GM12878 (cell line): ENCODE measurements around the gene DMAP1.

ENCODE experiments used
- BACH1 ChIP-seq: fragments of 450-650 bp; IDR thresholded peaks from 2 replicates; pipeline ENCODE4 v1.6.1; 2017; ENCODE audit warnings: mild to moderate bottlenecking, borderline replicate concordance
- CREM ChIP-seq: IDR thresholded peaks from 2 replicates; pipeline ENCODE4 v1.6.1; 2014; ENCODE audit warnings: antibody characterized with exemption, low read depth
- HDAC6 ChIP-seq: fragments of 200-600 bp; sonication (generic); IDR thresholded peaks from one replicate; pipeline ENCODE4 v1.8.0; 2017; ENCODE audit warnings: antibody characterized with exemption; ENCODE audit not compliant: unreplicated experiment
- MEF2B ChIP-seq: fragments of 450-650 bp; IDR thresholded peaks from 2 replicates; pipeline ENCODE4 v1.6.1; 2018; ENCODE audit warnings: mild to moderate bottlenecking, moderate library complexity; ENCODE audit not compliant: partially characterized antibody, poor library complexity, severe bottlenecking
- NBN ChIP-seq: fragments of 450-650 bp; IDR thresholded peaks from 2 replicates; pipeline ENCODE4 v1.6.1; 2016
- POLR2A ChIP-seq: IDR thresholded peaks from 2 replicates; pipeline ENCODE4 v1.6.1; 2011; ENCODE audit warnings: low read depth, mild to moderate bottlenecking, low read length
- POU2F2 ChIP-seq: IDR thresholded peaks from 3 replicates; pipeline ENCODE4 v1.6.1; 2011; ENCODE audit warnings: low read depth, mild to moderate bottlenecking, low read length, borderline replicate concordance
- TF ChIP-seq, protein P1 (sequence below): IDR thresholded peaks from 2 replicates; pipeline ENCODE4 v1.6.1; 2011; ENCODE audit warnings: low read depth, mild to moderate bottlenecking, low read length, moderate library complexity, borderline replicate concordance; ENCODE audit errors: extremely low read depth
- TF ChIP-seq, protein P2 (sequence below), 3 experiments: IDR thresholded peaks in 2 of 3; conservative IDR thresholded peaks in 1 of 3; 2 replicates each; pipeline ENCODE4 v1.5.1; 2011; ENCODE audit warnings: low read depth in 3 of 3, low read length in 3 of 3, mild to moderate bottlenecking in 3 of 3, control low read depth in 2 of 3, moderate library complexity in 2 of 3, inconsistent platforms in 1 of 3, mixed read lengths in 1 of 3; ENCODE audit not compliant: control insufficient read depth in 2 of 3, insufficient read depth in 1 of 3; ENCODE audit errors: extremely low read depth in 1 of 3
- TF ChIP-seq, protein P3 (sequence below): fragments of 450-650 bp; IDR thresholded peaks from 2 replicates; pipeline ENCODE4 v1.6.1; 2017; ENCODE audit warnings: mild to moderate bottlenecking

DNA sequence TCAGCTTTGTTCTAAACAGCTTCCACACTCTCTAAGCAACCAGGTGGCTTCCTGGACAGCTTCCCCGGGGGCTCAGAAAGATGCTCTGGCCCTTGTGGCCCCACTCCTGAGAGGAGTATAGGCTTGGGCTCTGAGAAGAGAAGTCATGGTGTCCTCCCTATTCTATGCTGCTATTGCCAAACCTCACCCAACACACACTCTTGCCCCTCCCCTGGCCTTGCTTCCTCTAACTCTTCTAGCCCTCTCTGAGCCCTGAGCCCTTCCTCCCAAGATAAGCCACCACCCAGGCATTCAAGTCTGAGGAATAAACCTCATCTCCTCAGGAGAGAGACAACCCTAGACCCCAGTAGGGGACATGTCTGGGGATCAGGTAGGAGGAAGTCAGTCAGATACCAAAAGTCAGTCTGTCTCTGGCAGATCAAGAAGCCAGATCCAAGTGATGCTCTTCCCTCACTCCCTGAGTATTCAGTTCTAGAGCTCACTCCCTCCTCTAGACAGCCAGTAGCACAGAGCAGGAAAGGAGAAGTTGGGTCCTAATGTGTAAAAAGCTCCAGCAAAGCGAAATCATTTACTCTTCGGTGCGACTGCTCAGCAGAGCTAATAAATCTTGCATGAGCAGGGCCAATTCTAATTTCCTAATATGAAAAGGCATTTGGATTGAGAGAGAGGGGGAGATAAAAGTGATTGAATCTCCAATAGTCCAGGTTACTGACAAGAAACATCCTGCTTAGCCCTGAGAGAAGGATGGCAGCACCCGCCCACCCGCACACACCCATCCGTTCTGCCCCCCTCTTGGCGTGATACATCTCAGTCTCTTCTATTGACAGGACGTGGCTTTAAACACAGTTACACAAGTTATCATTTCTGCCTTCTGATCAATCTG, 50.5 kb downstream of the DMAP1 start:
- TF ChIP-seq, protein P1, sequence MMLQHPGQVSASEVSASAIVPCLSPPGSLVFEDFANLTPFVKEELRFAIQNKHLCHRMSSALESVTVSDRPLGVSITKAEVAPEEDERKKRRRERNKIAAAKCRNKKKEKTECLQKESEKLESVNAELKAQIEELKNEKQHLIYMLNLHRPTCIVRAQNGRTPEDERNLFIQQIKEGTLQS: no peak
- TF ChIP-seq, protein P2, sequence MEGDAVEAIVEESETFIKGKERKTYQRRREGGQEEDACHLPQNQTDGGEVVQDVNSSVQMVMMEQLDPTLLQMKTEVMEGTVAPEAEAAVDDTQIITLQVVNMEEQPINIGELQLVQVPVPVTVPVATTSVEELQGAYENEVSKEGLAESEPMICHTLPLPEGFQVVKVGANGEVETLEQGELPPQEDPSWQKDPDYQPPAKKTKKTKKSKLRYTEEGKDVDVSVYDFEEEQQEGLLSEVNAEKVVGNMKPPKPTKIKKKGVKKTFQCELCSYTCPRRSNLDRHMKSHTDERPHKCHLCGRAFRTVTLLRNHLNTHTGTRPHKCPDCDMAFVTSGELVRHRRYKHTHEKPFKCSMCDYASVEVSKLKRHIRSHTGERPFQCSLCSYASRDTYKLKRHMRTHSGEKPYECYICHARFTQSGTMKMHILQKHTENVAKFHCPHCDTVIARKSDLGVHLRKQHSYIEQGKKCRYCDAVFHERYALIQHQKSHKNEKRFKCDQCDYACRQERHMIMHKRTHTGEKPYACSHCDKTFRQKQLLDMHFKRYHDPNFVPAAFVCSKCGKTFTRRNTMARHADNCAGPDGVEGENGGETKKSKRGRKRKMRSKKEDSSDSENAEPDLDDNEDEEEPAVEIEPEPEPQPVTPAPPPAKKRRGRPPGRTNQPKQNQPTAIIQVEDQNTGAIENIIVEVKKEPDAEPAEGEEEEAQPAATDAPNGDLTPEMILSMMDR (IDR thresholded peaks at IDR 0.05 in 2 of 3, conservative IDR thresholded peaks at IDR 0.05 in 1 of 3; ENCODE audit: control insufficient read depth in 2 of 3, extremely low read depth in 1 of 3, insufficient read depth in 1 of 3, low read depth in 3 of 3, low read length in 3 of 3): no peak
- no peak for TF ChIP-seq HDAC6
- TF ChIP-seq MEF2B: no peak
- no peak for TF ChIP-seq BACH1
- TF ChIP-seq, protein P3, sequence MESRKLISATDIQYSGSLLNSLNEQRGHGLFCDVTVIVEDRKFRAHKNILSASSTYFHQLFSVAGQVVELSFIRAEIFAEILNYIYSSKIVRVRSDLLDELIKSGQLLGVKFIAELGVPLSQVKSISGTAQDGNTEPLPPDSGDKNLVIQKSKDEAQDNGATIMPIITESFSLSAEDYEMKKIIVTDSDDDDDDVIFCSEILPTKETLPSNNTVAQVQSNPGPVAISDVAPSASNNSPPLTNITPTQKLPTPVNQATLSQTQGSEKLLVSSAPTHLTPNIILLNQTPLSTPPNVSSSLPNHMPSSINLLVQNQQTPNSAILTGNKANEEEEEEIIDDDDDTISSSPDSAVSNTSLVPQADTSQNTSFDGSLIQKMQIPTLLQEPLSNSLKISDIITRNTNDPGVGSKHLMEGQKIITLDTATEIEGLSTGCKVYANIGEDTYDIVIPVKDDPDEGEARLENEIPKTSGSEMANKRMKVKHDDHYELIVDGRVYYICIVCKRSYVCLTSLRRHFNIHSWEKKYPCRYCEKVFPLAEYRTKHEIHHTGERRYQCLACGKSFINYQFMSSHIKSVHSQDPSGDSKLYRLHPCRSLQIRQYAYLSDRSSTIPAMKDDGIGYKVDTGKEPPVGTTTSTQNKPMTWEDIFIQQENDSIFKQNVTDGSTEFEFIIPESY: no peak
- TF ChIP-seq NBN: no peak
- no peak for TF ChIP-seq POLR2A
- TF ChIP-seq POU2F2: no peak
- TF ChIP-seq CREM: no peak
